Measurements from ENCODE around the gene SELP. TPM values are rescaled to one million over a fixed set of nuclear protein-coding genes. Genes with fewer than 3 reads are reported as not detected.
"Not testable (repeated sequence)": the region's sequence is repeated elsewhere in the genome, so short reads cannot be mapped to it uniquely, and the experiment has no call there.

SELP gene
- under 1 TPM; 0.45 to 0.48 TPM for total RNA-seq

GRCh38 chr1:169630006-169630405, at the start of gene SELP:
SELP (minus strand) TSS chr1:169630124; CDS start chr1:169630074, 50 bp downstream.
- H3K36me3 Mint-ChIP-seq (ENCODE audit: low read depth): peaks cover 20% of the 10 kb centered on the region
- POLR2A ChIA-PET: no interaction called here

GRCh38 chr1:169679692-169680091, 49.8 kb upstream of the SELP start:
- Mint-ChIP-seq H3K27ac (no peak overlapping the region), H3K36me3 (ENCODE audit: low read depth) (peaks cover 3% of the 10 kb centered on the region), H3K27me3 (no peaks in the 10 kb centered on the region), H3K9me3 (peaks cover 2% of the 10 kb centered on the region), H3K4me1 (peaks cover 60% of the 10 kb centered on the region), H3K4me3 (no peak overlapping the region)
- no peak for DNase-seq
- POLR2A ChIA-PET: interaction anchor here (1.5 kb wide), 1 partner anchor 13 kb away, joined by 6 read pairs; no protein-coding TSS in a partner anchor
- CTCF ChIA-PET: interaction anchor here (1.0 to 2.4 kb wide), 6 partner anchors 8 to 93 kb away, joined by 3 to 9 read pairs (median 5); partner anchors contain the start of gene F5

More at GRCh38 chr1:169630006-169630405, at the start of gene SELP:
- no peaks in the 10 kb centered on the region for H3K27me3 Mint-ChIP-seq
- H3K4me1 Mint-ChIP-seq: peaks cover 36% of the 10 kb centered on the region
- H3K4me3 Mint-ChIP-seq: no peak within 1 kb of the TSS
- no peak for DNase-seq
- CTCF ChIA-PET: interaction anchor here (1.6 kb wide), 1 partner anchor 19 kb away, joined by 5 read pairs; no protein-coding TSS in a partner anchor
- peak within 1 kb of the TSS; percentile 37 for H3K27ac Mint-ChIP-seq
- peaks cover 32% of the 10 kb centered on the region for H3K9me3 Mint-ChIP-seq

GRCh38 chr1:169676001-169676400, 46.1 kb upstream of the SELP start:
- no peak overlapping the region for H3K4me3 Mint-ChIP-seq
- CTCF ChIA-PET: interaction anchor here (0.6 to 1.7 kb wide), 6 partner anchors 13 to 461 kb away, joined by 3 to 6 read pairs (median 4); no protein-coding TSS in a partner anchor

GRCh38 chr1:169670836-169671235, 40.9 kb upstream of the SELP start:
- ChIA-PET CTCF (interaction anchor here (0.8 to 1.7 kb wide), 4 partner anchors 10 to 41 kb away, joined by 3 to 5 read pairs (median 3); no protein-coding TSS in a partner anchor), POLR2A (no interaction called here)
- Mint-ChIP-seq H3K36me3 (ENCODE audit: low read depth) (peaks cover 31% of the 10 kb centered on the region), H3K4me1 (peaks cover 55% of the 10 kb centered on the region), H3K27me3 (no peaks in the 10 kb centered on the region), H3K4me3 (no peak overlapping the region), H3K9me3 (peaks cover 27% of the 10 kb centered on the region), H3K27ac (peak overlapping the region; percentile 47)
- no peak for DNase-seq

More at GRCh38 chr1:169676001-169676400, 46.1 kb upstream of the SELP start:
- Mint-ChIP-seq H3K27me3 (no peaks in the 10 kb centered on the region), H3K9me3 (peaks cover 9% of the 10 kb centered on the region), H3K27ac (no peak overlapping the region), H3K4me1 (peaks cover 53% of the 10 kb centered on the region), H3K36me3 (ENCODE audit: low read depth) (peaks cover 11% of the 10 kb centered on the region)
- POLR2A ChIA-PET: no interaction called here
- DNase-seq: no peak

- POLR2A ChIA-PET, H3K27me3 Mint-ChIP-seq, DNase-seq, H3K4me3 Mint-ChIP-seq: not testable (repeated sequence)
- Mint-ChIP-seq H3K9me3 (peaks cover 28% of the 10 kb centered on the region), H3K4me1 (peaks cover 50% of the 10 kb centered on the region), H3K27ac (peak overlapping the region; percentile 92), H3K36me3 (ENCODE audit: low read depth) (peaks cover 31% of the 10 kb centered on the region)
- CTCF ChIA-PET: interaction anchor here (0.8 to 1.0 kb wide), 3 partner anchors 22 to 42 kb away, joined by 3 read pairs; no protein-coding TSS in a partner anchor
Measured at GRCh38 chr1:169670244-169670643, 40.3 kb upstream of the SELP start.

GRCh38 chr1:169667699-169668596, 38.0 kb upstream of the SELP start:
- Mint-ChIP-seq H3K9me3 (peaks cover 31% of the 10 kb centered on the region), H3K4me3 (peak overlapping the region; percentile 48), H3K4me1 (peaks cover 53% of the 10 kb centered on the region), H3K27ac (peak overlapping the region; percentile 92), H3K36me3 (ENCODE audit: low read depth) (peaks cover 36% of the 10 kb centered on the region)
- POLR2A ChIA-PET, H3K27me3 Mint-ChIP-seq: not testable (repeated sequence)
- DNase-seq: peak; percentile 21
- CTCF ChIA-PET: interaction anchor here (1.0 kb wide), 1 partner anchor 22 kb away, joined by 3 read pairs; no protein-coding TSS in a partner anchor

- POLR2A ChIA-PET, DNase-seq, H3K27me3 Mint-ChIP-seq: not testable (repeated sequence)
- H3K27ac Mint-ChIP-seq: peak overlapping the region; percentile 92
- peaks cover 34% of the 10 kb centered on the region for H3K36me3 Mint-ChIP-seq (ENCODE audit: low read depth)
- peaks cover 31% of the 10 kb centered on the region for H3K9me3 Mint-ChIP-seq
- CTCF ChIA-PET: interaction anchor here (1.0 kb wide), 1 partner anchor 9 kb away, joined by 3 read pairs; no protein-coding TSS in a partner anchor
- H3K4me3 Mint-ChIP-seq: peak overlapping the region; percentile 48
- peaks cover 55% of the 10 kb centered on the region for H3K4me1 Mint-ChIP-seq
Measured at GRCh38 chr1:169667227-169667639, 37.3 kb upstream of the SELP start.

GRCh38 chr1:169662680-169663079, 32.8 kb upstream of the SELP start:
- Mint-ChIP-seq H3K36me3 (ENCODE audit: low read depth) (peaks cover 41% of the 10 kb centered on the region), H3K4me1 (peaks cover 53% of the 10 kb centered on the region), H3K9me3 (peaks cover 35% of the 10 kb centered on the region)
- POLR2A ChIA-PET, H3K27ac Mint-ChIP-seq, CTCF ChIA-PET, H3K27me3 Mint-ChIP-seq, DNase-seq, H3K4me3 Mint-ChIP-seq: not testable (repeated sequence)

- Mint-ChIP-seq H3K36me3 (ENCODE audit: low read depth) (peaks cover 44% of the 10 kb centered on the region), H3K4me1 (peaks cover 51% of the 10 kb centered on the region), H3K9me3 (peaks cover 39% of the 10 kb centered on the region)
- CTCF ChIA-PET, DNase-seq, H3K27ac Mint-ChIP-seq, H3K4me3 Mint-ChIP-seq, POLR2A ChIA-PET, H3K27me3 Mint-ChIP-seq: not testable (repeated sequence)
Measured at GRCh38 chr1:169661066-169661465, 31.1 kb upstream of the SELP start.

- CTCF ChIA-PET: interaction anchor here (1.5 to 1.6 kb wide), 2 partner anchors 16 to 56 kb away, joined by 3 read pairs; no protein-coding TSS in a partner anchor
- H3K36me3 Mint-ChIP-seq (ENCODE audit: low read depth): peaks cover 38% of the 10 kb centered on the region
- peaks cover 35% of the 10 kb centered on the region for H3K9me3 Mint-ChIP-seq
- peaks cover 63% of the 10 kb centered on the region for H3K4me1 Mint-ChIP-seq
- H3K27ac Mint-ChIP-seq, POLR2A ChIA-PET, H3K27me3 Mint-ChIP-seq, H3K4me3 Mint-ChIP-seq, DNase-seq: not testable (repeated sequence)
Measured at GRCh38 chr1:169658777-169659176, 28.9 kb upstream of the SELP start.

- Mint-ChIP-seq H3K4me3 (no peak overlapping the region), H3K9me3 (peaks cover 35% of the 10 kb centered on the region), H3K36me3 (ENCODE audit: low read depth) (peaks cover 20% of the 10 kb centered on the region), H3K27ac (no peak overlapping the region), H3K4me1 (peaks cover 46% of the 10 kb centered on the region), H3K27me3 (no peaks in the 10 kb centered on the region)
- ChIA-PET POLR2A (no interaction called here), CTCF (no interaction called here)
- no peak for DNase-seq
Measured at GRCh38 chr1:169653873-169654272, 23.9 kb upstream of the SELP start.

GRCh38 chr1:169651035-169651434, 21.1 kb upstream of the SELP start:
- ChIA-PET POLR2A (no interaction called here), CTCF (interaction anchor here (1.1 kb wide), 1 partner anchor 9 kb away, joined by 3 read pairs; no protein-coding TSS in a partner anchor)
- no peaks in the 10 kb centered on the region for H3K27me3 Mint-ChIP-seq
- H3K4me1 Mint-ChIP-seq: peaks cover 36% of the 10 kb centered on the region
- no peak for DNase-seq
- H3K36me3 Mint-ChIP-seq (ENCODE audit: low read depth): peaks cover 17% of the 10 kb centered on the region
- no peak overlapping the region for H3K4me3 Mint-ChIP-seq
- H3K27ac Mint-ChIP-seq: no peak overlapping the region
- peaks cover 30% of the 10 kb centered on the region for H3K9me3 Mint-ChIP-seq

GRCh38 chr1:169650551-169650950, 20.6 kb upstream of the SELP start:
- peaks cover 31% of the 10 kb centered on the region for H3K4me1 Mint-ChIP-seq
- DNase-seq: no peak
- H3K27me3 Mint-ChIP-seq: no peaks in the 10 kb centered on the region
- no peak overlapping the region for H3K4me3 Mint-ChIP-seq
- H3K27ac Mint-ChIP-seq: no peak overlapping the region
- H3K9me3 Mint-ChIP-seq: peaks cover 30% of the 10 kb centered on the region
- ChIA-PET CTCF (interaction anchor here (1.1 kb wide), 1 partner anchor 9 kb away, joined by 3 read pairs; no protein-coding TSS in a partner anchor), POLR2A (no interaction called here)
- H3K36me3 Mint-ChIP-seq (ENCODE audit: low read depth): peaks cover 17% of the 10 kb centered on the region

All from activated CD4-positive, alpha-beta T cell treated with anti-CD3 and anti-CD28 coated beads, Interleukin-2, amount 10 ng/mL, durations not matched to agents 7 days and 5 days (primary cell).